K562 (cell line): Measurements from ENCODE around the gene FAM120B. TPM values are rescaled to one million over a fixed set of nuclear protein-coding genes. Genes with fewer than 3 reads are reported as not detected.
A peak's percentile ranks its signal among the peaks of the same experiment; 100 is the strongest.

ENCODE experiments used
- ATAC-seq: fragments of 200-7000 bp; cut with Tn5 transposase; 3 replicates; pipeline ENCODE4 v1.9.1; 2020; ENCODE audit warnings: moderate library complexity
- BruUV-seq: library from RNA; stranded (reverse); fragments of 400-500 nt; replicated peaks from 2 replicates; lab custom pipeline; 2021; lab: Mats Ljungman, UMichigan
- CTCF ChIA-PET: fragments of 300-600 bp; formaldehyde crosslinking; extraction: SDS; loops from one replicate; lab custom pipeline; 2021; ENCODE audit warnings: low intra/inter-chr PET ratio; lab: Yijun Ruan, JAX
- POLR2A ChIA-PET: fragments of 300-600, 350-650 bp; sonication (Branson Sonifier 250); formaldehyde crosslinking; extraction: SDS; loops from one replicate; lab custom pipeline; 2021; ENCODE audit warnings: antibody characterized with exemption, inconsistent platforms; lab: Yijun Ruan, JAX
- DNase-seq, 4 experiments: peaks; one replicate each; pipeline versions ENCODE4 v3.0.0 to v3.0.0-alpha.2; 2011 to 2018; ENCODE audit warnings: low spot score in 3 of 4, mixed read lengths in 3 of 4; ENCODE audit errors: extremely low read depth in 1 of 4
- FAIRE-seq: peaks from 2 replicates; lab custom pipeline; 2011; peaks lifted over from hg19 to GRCh38; lab: Jason Lieb, UNC
- H2AFZ ChIP-seq: 2 replicates; pipeline ENCODE4 v1.6.0; 2011; ENCODE audit warnings: low read depth, low read length, control low read depth, inconsistent platforms
- H3K27ac ChIP-seq: fragments of 200-600 bp; 3 replicates; pipeline ENCODE4 v1.8.0; 2011; ENCODE audit warnings: low read depth, mild to moderate bottlenecking, control low read depth, inconsistent platforms, low read length, moderate library complexity, mixed read lengths; ENCODE audit errors: extremely low read depth
- H3K27me3 ChIP-seq, 2 experiments: fragments of 300-600 bp in 1 of 2; 2 replicates in 1 of 2; 3 replicates in 1 of 2; pipeline versions ENCODE4 v1.6.0 to v1.8.0; 2011; ENCODE audit warnings: inconsistent platforms in 2 of 2, low read length in 2 of 2, mild to moderate bottlenecking in 1 of 2, mixed read lengths in 1 of 2, moderate library complexity in 1 of 2; ENCODE audit not compliant: control insufficient read depth in 2 of 2, insufficient read depth in 2 of 2
- H3K36me3 ChIP-seq: fragments of 300-600 bp; 3 replicates; pipeline ENCODE4 v1.8.0; 2011; ENCODE audit warnings: mild to moderate bottlenecking, low read length, inconsistent platforms; ENCODE audit not compliant: control insufficient read depth, insufficient read depth
- H3K4me1 ChIP-seq, 2 experiments: fragments of 200-600 bp in 1 of 2; replicated peaks in 1 of 2; 2 replicates in 1 of 2; 3 replicates in 1 of 2; pipeline versions ENCODE4 v1.5.1 to v1.8.0; 2011; ENCODE audit warnings: inconsistent platforms in 2 of 2, low read length in 2 of 2, mild to moderate bottlenecking in 1 of 2, mixed read lengths in 1 of 2, moderate library complexity in 1 of 2; ENCODE audit not compliant: control insufficient read depth in 2 of 2, insufficient read depth in 2 of 2
- H3K4me2 ChIP-seq: 2 replicates; pipeline ENCODE4 v1.6.1; 2011; ENCODE audit warnings: low read length, control low read depth, inconsistent platforms, mixed read lengths; ENCODE audit not compliant: insufficient read depth
- H3K4me3 ChIP-seq: fragments of 200-600 bp; sonication (generic), shearing (Covaris generic); 2 replicates; pipeline ENCODE4 v1.5.1; 2016; ENCODE audit warnings: control low read depth, inconsistent platforms
- H3K79me2 ChIP-seq: fragments of 200-600 bp; 3 replicates; pipeline ENCODE4 v1.8.0; 2011; ENCODE audit warnings: low read length, inconsistent platforms; ENCODE audit not compliant: control insufficient read depth, insufficient read depth
- H3K9ac ChIP-seq, 2 experiments: 2 replicates each; pipeline versions ENCODE4 v1.6.0 to v1.6.1; 2011; ENCODE audit warnings: low read depth in 2 of 2, low read length in 2 of 2, control low read depth in 1 of 2, inconsistent platforms in 1 of 2, mild to moderate bottlenecking in 1 of 2, mixed read lengths in 1 of 2; ENCODE audit not compliant: insufficient read depth in 1 of 2
- H3K9me1 ChIP-seq: one replicate; pipeline ENCODE4 v1.6.0; 2011; ENCODE audit warnings: inconsistent platforms, mild to moderate bottlenecking, low read length, moderate library complexity; ENCODE audit not compliant: control insufficient read depth, insufficient read depth
- H3K9me3 ChIP-seq: replicated peaks from 2 replicates; pipeline ENCODE4 v1.5.1; 2011; ENCODE audit warnings: low read depth, low read length, inconsistent platforms; ENCODE audit not compliant: control insufficient read depth, insufficient read depth
- H4K20me1 ChIP-seq: replicated peaks from 2 replicates; pipeline ENCODE4 v1.6.1; 2011; ENCODE audit warnings: low read length, inconsistent platforms, mixed read lengths; ENCODE audit not compliant: control insufficient read depth, insufficient read depth
- FOS ChIP-seq: IDR thresholded peaks from 3 replicates; pipeline ENCODE4 v1.6.1; 2011; ENCODE audit not compliant: insufficient read length; ENCODE audit errors: extremely low read depth
- WGBS: fragments of 100-300 bp; shearing (Covaris generic); methylation state at CpG from one replicate; pipeline ENCODE4 v1.1.6; 2016; ENCODE audit warnings: low coverage, mixed read lengths; ENCODE audit not compliant: insufficient coverage; ENCODE audit errors: missing lambda C conversion rate; 5-methylcytosine and 5-hydroxymethylcytosine counted together
- in situ Hi-C: fragments of 300-500 bp; cut with MboI; formaldehyde crosslinking; loops from 4 replicates; pipeline ENCODE4 v1.15.0; 2018; ENCODE audit warnings: inconsistent platforms, mixed read lengths
- intact Hi-C: fragments of 100-400 bp; cut with micrococcal nuclease; formaldehyde crosslinking; loops from 2 replicates; pipeline ENCODE4 v1.14.2; 2022
- polyA plus RNA-seq, 8 experiments: library from polyadenylated mRNA; depleted of rRNA in 4 of 8; stranded (reverse) in 5 of 8; unstranded in 3 of 8; fragments of >200 nt; fragmentation: Nextera tagmentation in 2 of 8; fragmentation: Illumina TruSeq in 1 of 8; extraction: Ambion mirVana in 2 of 8; extraction: Trizol in 1 of 8; gene quantifications; 2 replicates each; pipeline versions ENCODE4 v1.2.1 to v1.2.3, GENCODE V29; 2011 to 2014; ENCODE audit warnings: inconsistent platforms in 1 of 8, missing spikeins in 1 of 8
- total RNA-seq, 7 experiments: library from RNA; depleted of rRNA in 6 of 7; stranded (reverse); fragments of >200 nt in 6 of 7; fragmentation: Illumina TruSeq in 2 of 7; extraction: Trizol in 2 of 7; gene quantifications; 2 replicates each; pipeline versions ENCODE4 v1.2.1 to v1.2.3, GENCODE V29; 2011 to 2021; ENCODE audit warnings: low replicate concordance in 1 of 7
- TF ChIP-seq, protein P1 (sequence below), 2 experiments: IDR thresholded peaks; 2 replicates each; pipeline ENCODE4 v1.6.1; 2011; ENCODE audit warnings: borderline replicate concordance in 1 of 2, control low read depth in 1 of 2, low read depth in 1 of 2, low read length in 1 of 2, mild to moderate bottlenecking in 1 of 2, mixed read lengths in 1 of 2, moderate library complexity in 1 of 2; ENCODE audit not compliant: insufficient read depth in 1 of 2, insufficient read length in 1 of 2, poor library complexity in 1 of 2, severe bottlenecking in 1 of 2; ENCODE audit errors: extremely low read depth in 1 of 2

FAM120B gene
- total and polyA plus RNA-seq, 9 of the 15 experiments (the other 6 are each of a cell fraction or from before 2014, with no cell fraction given) = 3.5 to 22.6 (median 14.7) TPM

DNA sequence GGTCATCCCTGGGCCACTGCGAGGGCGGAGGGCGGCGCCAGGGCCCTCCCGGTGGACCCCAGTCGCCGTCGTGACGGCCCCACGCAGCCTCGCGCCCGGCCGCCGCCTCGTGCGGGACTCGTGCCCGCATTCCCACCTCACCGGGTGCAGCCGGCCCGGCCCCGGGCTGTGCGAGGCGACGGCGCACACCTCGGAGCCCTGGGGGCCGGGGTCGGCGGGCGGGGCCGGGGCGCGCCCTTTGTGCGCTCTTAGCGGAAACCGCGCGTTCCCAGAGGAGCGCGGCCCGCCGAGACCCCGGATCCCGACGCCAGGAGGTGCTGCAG is 10.2 kb upstream of the FAM120B start:
- FAIRE-seq (no peak), ATAC-seq (no peak), DNase-seq (no peak)
- in situ Hi-C loops (no loop called here), intact Hi-C loops (loop anchor here (10.0 kb wide), 1 partner anchor 218 kb away; no protein-coding TSS in a partner anchor)
- Histone ChIP-seq H3K4me1 (peaks cover 0 to 29% of the 10 kb centered on the region in 2 experiments; a peak in 3 of 5 replicates), H3K9me3 (0 out of 2 replicates have a peak, but pooled peaks cover 1% of the 10 kb centered on the region), H3K27ac (no peak overlapping the region), H2AFZ (no peak overlapping the region), H3K4me2 (no peak overlapping the region), H3K4me3 (no peak overlapping the region), H3K27me3 (peaks cover 65 to 69% of the 10 kb centered on the region in 2 experiments), H3K9ac (no peak overlapping the region), H3K79me2 (no peaks in the 10 kb centered on the region), H3K9me1 (no peaks in the 10 kb centered on the region), H3K36me3 (no peaks in the 10 kb centered on the region), H4K20me1 (peaks cover 12% of the 10 kb centered on the region)
- BruUV-seq = no TSS peak
- 27% methylated on average over 26 of the region's 47 CpGs for whole genome bisulfite sequencing
- CTCF ChIA-PET = no interaction called here
- no peak for TF ChIP-seq FOS
- TF ChIP-seq, protein P1, sequence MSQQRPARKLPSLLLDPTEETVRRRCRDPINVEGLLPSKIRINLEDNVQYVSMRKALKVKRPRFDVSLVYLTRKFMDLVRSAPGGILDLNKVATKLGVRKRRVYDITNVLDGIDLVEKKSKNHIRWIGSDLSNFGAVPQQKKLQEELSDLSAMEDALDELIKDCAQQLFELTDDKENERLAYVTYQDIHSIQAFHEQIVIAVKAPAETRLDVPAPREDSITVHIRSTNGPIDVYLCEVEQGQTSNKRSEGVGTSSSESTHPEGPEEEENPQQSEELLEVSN (IDR thresholded peaks at IDR 0.05; ENCODE audit: borderline replicate concordance in 1 of 2, extremely low read depth in 1 of 2, insufficient read depth in 1 of 2, insufficient read length in 1 of 2, low read depth in 1 of 2, low read length in 1 of 2, poor library complexity in 1 of 2, severe bottlenecking in 1 of 2) = peak in 1 of 2 experiments; percentile 76
- POLR2A ChIA-PET = interaction anchor here (0.6 kb wide), 2 partner anchors 17 to 33 kb away, joined by 3 to 4 read pairs; no protein-coding TSS in a partner anchor
